GM19238 (cell line): ENCODE data around the gene IL1RN.

Experiments
- DNase-seq: peaks from one replicate; pipeline ENCODE4 v3.0.0; 2011; ENCODE audit warnings: low spot score; ENCODE audit not compliant: insufficient read length

IL1RN gene

DNA sequence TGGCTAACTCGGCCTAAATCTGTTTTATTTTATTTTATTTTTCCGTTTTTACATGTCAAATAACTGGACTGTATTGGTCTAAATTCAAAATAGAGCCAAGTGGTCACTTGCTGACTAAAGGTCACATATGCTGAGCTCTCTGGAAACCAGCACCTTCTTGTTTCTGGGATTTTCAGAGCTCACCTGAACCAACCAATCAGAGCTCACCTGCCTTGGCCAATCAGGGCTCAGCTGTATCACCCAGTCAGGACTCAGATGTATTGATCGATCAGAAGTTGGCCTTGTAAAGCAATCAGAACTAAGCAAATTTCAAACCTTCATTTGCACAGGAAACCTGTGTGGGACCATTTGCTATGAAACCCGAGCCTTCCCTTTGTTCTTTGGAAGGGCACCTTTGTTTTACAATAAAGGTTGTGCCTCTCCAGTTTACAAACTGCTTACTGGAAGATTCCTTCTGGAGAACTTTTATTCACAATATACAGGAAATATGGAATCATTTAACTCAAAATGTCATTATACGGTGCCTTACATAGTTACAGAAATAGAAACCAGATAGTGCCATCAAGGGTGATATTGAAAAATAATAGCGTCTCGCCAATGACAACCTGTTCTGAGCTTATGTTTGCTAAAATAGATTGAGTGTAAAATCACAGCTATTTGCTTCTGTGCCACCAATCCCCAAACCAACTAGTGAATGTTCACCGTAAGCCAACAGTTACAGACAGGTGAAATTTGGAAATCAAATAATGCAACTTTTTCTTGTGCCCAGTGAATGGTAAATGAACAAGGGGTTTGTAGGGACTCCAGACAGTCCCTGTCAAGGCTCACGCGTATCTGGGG lies 29.1 kb downstream of the IL1RN start:
- DNase-seq = no peak

DNA sequence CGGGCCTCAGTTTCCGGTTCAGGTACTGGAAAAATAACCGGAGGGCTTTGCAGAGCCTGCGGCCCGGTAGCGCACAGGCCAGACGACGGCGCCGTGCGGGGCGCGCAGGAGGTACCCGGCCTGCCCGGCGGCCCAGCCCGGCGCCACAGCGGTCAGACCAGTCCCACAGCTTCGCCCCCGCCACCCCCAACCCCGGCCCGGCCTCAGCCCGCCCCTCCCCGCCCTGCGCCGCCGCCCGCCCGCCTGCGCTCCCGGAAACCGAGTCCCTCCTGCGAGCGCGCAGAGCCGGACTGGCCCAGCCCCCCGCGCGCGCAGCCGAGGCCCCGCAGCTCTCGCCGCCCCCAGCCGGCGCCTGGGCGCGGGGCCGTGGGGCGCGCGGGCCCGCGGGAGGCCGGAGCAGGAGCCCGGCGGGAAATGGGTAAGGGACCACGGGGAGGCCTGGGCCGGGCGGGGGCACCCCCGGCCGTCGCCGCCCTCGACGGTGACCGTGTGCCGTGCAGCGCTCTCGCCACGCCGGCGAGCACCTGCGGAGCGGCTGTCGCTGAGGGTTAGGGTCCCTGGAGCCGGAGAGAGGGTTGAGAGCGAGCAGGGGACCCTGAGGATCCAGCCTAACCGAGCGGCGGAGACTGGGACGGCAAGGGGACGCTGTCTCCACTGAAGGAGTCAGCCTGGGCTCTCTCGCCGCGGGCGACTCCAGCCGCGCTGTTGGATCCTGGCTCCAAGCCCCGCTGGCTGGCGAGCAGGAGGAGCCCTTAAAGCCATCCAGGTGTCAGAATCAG lies 29.9 kb downstream of the IL1RN start:
- DNase-seq = no peak

DNA sequence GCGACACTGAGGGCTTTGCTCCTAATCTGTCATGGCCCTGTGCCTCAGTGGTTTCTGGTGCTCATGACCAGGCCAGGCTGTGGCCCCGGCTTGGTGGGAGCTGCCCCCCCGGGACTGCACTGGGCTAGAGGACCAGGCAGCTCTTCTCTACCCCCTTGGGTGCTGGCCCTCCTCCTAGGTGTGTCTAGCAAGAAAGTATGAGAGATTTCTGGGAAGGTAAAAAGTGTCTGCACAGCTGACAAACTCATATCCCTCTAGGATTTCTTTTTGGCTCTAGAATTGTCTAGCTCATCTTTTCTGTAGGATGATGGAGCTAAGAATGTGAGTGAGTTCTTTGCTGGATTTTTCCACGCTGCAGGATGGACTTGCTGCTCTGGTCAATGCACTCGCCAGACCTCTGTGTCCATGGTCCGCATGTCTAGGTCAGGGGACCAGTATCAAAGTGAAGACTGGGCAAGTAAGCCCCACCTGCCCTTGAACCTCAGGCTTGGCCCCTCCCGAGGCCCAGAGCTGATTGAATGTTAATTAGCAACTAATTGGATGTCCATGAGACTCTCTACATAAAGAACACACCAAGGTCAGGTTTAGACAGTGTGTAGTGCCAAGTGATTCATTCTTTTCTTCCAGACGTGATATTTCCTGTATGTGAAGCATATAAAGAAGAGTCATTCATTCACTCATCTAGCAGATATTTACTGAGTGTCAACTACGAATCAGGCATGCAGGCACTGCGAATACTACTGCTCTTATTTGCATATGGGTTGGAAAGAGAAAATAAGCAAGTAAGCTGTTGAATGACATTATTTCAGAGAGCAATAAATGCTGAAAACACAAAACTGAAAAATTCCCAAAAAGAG lies 30.7 kb downstream of the IL1RN start:
- DNase-seq = no peak

DNA sequence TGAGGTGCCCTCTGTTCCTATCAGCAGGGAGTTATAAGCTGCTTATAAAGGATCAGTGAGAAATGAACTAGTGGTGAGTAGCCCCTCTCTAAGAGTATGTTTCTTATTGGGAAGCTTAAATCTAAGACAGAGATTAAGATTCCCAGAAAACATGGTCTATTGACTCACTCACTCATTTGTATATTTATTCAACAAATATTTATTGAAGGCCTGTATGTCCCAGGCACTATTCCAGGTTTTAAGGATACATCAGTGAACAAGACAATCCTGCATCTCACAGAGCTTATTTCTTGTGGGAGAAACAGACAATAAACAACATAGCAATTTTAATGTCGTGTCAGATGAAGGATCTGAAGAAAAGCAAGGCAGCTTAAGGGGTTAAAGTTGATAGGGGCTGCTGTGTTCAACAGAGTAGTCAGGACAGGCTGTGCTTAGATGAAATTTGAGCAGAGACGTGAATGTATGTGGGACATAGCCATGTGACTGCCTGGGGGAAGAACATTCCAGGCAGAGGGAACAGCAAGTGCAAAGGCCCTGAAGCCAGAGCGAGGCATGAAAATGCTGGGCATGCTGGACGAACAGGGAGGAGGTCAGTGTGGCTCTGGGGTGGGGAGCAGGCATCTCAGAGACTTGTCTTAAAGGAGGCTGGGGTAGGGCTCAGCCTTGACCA lies 31.6 kb downstream of the IL1RN start:
- no peak for DNase-seq

DNA sequence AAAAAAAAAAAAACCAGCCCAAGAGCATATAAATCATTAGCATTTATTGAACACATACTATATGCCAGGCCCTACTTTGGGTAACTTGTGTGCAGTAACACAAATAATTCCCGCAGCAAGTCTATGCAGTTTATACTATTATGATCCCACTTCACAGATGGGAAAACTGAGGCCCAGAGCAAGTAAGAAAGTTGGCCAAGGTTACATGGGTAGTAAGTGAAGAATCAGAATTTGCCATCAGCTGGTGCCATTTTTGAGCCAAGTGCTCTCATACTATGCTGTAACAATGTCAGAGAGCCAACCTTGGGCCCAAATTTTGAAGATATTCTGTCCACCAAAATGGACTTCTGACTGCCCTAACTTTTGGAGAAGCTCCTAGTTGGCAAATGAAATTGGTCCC lies 32.9 kb downstream of the IL1RN start:
- no peak for DNase-seq

DNA sequence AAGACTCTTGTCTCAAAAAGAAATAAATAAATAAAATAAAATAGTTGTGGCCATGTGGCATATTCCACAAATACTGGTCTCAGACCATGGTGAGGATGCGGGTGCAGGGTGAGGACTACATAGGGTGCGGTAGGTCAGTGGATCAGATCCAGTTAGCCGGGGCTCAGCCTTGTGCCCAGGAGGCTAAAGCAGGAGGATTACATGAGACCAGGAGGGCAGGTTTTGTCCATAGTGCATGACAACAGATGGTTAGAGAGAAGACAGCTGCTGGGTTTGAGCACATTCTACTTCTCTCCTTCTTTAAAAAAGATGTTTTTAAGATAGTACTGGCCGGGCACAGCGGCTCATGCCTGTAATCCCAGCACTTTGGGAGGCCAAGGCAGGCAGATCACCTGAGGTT lies 33.6 kb downstream of the IL1RN start:
- DNase-seq = no peak

DNA sequence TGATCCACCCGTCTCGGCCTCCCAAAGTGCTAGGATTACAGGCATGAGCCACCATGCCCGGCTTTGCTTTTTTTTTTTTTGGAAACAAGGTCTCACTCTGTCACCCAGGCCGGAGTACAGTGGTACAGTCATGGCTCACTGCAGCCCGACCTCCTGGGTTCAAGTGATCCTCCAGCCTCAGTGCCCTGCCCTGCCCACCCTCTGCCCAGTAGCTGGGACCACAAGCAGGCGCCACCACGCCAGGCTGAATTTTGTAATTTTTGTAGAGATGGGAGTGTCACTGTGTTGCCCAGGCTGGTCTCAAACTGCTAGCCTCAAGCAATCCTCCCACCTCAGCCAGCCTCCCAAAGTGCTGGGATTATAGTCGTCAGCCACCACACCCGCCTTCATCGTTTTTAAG lies 34.8 kb downstream of the IL1RN start:
- no peak for DNase-seq

DNA sequence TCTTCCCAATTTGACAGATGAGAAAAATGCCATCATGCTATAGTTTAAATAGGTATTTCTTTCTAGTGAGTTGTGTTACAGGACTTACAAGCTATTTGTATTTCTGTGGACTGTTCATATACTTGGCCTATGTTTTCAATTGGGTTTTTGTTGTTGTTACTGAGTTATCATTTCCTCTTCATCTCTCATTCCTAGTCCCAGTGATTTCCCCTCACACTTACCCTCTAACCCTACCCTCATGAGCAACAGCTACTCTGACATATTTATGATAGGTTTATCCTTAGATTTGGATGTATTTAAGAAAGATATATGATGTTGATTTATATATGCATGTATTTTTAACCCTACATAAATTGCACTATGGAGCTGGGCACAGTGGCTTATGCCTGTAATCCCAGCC lies 35.5 kb downstream of the IL1RN start:
- DNase-seq = no peak

DNA sequence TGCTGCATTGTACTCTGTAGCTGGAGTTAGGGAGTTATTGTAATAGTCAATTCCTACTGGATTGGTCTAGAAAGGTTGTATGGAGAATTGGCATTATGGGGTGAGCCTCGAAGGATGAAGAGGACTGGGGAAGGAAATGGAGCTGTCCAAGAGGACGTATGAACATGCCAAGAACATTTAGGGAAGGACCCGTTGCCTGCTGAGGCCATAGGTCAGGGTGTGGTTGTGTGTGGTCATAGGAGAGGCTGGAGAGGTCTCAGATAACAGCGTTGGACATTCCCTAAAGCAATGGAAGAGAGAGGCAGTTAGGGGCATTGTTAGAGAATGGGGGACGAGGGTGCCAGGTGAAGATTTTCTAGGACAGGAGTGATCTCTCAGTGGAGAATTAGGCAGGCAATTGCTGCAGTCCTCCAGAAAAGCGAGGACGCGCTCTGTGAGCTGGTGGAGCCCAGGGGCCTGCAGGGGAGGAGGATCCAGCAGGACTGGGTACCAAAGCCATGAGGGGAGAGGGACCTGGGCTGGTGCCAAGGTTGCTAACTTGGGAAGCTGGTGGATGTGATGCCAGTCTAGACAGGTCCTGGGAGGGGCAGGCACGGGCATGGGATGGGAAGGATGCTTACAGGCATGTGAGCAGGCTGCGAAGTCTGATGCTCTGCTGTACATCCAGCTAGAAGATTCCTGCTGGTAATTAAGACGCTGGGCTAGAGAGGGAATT lies 37.0 kb downstream of the IL1RN start:
- DNase-seq = no peak

DNA sequence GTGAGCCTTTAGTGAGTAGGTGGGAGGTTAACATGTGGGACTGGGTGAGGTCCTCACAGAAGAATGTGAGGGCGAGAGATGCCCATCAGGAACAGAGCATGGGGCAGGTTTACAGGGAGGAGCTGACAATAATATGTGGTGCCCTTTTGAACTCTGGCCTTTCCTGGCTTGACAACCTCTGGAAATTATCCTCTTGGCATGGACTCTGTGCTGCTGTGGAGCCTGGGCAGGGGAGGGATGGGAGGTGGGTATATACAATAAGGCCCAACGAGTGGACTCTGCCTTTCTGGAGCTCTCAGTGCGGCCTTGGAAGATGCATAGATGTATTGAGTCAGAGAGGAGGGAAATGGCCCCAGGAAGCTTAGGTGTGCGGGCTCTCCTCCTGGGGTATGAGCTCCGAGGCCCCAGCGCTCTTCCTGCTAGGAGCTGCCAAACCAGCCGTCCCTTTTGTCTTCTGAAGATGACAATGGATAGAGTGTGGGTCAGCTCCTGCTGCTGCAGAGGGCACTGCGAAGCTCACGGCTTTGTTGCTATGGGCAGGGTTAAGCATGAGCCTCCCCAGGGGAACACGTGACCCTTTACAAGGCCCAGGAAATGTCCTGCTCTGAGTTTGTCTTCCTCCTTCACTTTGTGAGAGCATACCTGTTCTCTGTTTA lies 37.7 kb downstream of the IL1RN start:
- DNase-seq = no peak

DNA sequence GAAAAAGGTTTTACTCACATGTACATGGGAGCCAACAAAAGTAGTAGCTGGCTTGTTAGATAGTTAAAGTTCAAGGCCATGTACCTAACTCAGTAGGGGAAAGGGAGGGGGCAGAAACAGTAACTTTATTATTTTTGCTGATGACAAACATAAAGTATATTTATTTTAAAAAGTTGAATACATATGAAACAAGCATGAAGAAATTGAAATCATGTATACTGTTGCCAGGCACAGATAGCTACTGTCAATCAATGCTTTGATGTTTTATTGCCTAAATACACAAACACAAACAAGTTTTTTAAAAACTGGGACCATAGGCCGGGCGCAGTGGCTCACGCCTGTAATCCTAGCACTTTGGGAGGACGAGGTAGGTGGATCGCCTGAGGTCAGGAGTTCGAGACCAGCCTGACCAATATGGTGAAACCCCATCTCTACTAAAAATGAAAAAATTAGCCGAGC lies 38.8 kb downstream of the IL1RN start:
- no peak for DNase-seq

DNA sequence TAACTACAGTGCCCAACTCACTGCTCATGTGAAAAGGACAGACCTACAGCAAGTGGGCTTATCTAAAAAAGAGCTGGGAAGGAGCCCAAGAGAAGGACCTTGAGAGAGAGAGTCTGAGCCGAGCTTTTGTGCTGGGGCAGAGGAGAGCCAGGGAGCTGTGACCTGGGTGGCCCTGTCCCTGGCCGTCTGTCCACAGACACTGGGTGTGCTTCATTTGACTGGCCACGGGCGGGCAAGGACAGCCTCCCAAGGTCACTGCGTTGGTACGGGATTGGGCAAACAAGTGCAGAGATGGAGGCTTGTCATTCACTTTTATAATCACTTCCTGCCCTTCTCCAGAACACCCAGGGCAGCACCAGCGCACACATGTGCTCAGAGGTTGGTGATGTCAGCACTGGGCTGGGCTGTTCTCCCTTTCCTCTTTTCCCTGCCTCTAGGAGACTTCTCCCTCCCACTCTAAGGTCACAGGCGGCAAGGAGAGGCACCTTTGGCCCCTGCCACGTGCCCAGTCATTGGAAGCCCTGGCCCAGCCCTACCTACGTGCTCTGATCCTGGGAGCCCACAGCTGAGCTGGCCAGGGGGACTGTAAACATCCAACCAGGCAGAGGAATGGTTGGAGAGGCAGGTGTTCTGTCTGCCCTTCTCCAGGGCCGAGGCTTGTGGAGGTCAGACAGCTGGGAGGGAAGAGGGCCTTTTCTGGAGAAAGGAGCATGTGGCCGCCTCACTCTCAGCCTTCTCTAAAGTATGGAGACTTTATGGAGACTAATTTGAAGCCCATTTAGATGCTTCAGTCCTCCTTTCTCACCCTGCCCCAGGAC lies 39.9 kb downstream of the IL1RN start:
- no peak for DNase-seq

DNA sequence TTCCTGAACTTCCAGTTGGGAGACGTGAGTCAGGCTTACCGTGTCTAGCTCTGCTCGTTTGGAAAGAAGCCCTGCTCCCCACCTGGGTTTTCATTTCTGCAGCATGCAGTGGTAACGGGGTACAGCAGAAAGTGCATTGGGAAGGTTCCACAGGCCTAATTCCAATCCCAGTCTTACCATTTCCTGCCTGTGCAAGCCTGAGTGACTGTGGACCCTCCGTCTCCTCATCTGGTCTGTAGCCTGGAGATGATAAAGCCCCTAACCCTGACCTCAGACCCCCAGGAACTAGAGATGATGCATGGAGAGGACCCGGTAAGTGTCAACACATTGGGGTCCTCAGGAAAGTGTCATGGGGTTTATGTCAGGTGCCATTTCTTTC lies 40.6 kb downstream of the IL1RN start:
- no peak for DNase-seq

DNA sequence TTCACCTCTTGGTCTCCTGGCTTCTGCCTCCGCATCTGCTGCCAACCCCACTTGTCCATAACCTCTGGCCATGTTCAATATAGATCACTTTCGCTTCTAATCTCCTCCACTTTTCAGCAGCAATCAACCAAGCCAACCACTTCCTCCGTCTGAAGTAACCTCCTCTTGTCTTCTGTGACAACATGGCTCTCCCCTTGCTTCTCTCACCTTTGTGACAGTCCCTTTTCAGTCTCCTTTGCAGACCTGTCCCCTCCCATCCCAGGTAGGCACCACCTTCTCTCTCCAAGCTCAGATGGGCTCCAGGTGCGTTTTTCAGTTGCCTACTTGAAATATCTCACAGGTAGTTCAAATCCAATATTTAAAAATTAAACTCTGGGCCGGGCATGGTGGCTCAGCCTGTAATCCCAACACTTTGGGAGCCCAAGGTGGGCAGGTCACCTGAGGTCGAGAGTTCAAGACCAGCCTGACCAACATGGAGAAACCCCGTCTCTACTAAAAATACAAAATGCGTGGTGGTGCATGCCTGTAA lies 41.7 kb downstream of the IL1RN start:
- no peak for DNase-seq

DNA sequence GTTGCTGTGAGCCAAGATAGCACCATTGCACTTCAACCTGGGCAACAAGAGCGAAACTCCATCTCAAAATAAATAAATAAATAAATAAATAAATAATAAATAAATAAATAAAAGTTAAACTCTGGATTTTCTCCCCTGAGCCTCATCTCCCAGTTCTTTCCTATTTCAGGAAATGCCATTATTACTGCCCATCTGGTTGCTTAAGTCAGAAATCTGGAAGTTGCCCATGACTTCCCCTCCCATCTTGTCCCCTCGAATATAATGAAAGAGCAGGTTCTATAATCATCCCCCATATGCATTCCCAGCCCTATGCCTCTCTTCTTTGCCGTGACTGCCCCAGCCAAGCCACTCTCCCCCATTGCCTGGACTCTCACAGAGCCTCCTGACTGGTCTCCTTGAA lies 42.2 kb downstream of the IL1RN start:
- no peak for DNase-seq

DNA sequence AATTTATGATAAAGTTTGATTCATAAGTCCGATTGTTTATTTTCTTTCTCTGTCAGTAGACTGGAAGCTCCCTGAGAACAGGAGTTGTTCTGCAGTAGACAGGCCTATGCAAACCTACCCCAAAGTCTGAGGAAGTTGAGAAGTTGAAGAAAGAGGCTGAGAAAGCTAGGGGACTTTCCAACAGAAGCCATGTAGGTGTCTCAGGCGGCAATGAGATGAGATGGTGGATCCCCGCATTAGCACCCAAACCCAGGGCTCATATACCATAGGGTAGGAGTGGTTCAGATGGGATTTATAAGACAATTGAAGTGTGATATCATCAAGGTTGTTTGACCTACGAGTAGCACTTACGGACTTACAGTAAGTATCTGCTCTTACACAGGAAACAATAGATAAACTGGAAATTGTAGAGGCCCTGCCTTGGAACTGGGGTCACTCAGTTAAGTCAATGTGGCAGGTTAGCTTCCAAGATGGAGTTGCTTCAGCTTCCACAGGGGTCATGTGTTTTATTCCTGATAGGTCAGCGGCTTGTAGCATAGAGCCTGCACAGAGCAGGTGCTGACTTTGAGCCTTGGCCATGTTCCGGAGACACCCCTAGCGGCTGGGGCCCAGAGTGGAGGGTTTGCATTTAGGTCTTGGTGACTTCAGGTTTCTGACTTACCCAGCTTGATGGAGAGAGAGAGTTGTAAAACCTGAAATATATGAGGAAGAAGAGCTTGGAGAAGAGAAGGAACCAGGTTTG lies 44.1 kb downstream of the IL1RN start:
- no peak for DNase-seq

DNA sequence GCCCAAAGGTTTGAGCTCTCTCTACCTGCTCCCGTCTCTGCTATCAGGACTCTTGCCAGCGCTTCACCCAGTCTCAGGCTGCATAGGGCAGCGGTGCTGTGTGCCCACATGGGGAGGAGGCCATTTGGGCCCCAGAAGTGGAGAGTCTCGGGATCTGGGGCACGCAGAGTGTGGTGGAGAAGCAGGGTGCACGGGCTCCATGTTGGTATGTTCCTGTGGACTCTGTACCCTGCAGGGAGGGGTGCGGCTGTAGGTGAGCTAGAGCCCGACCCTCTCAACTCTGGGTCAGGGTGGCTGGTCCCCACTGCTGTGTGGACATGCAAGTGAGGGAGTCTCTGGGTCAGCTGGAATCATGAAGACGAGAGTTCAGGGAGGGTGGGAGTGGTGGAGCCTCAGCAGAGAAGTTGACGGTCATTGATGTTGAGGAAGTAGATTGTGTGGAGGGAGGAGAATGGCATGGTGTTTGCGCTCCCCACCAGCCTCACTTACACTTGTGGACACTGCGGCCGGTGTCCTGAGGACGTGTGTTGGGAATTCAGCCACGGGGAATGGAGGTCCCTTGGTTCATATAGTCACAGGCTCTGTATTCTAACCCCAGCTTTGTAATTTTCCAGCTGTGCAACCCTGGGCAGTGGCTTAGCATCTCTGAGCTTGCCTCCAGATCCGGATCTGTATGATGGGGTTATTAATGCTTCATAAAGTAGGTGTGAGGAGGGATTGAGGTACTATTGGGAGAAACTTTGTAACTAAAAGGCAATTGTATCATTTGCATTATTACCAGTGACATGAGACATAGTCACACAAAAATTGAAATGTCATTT lies 45.5 kb downstream of the IL1RN start:
- no peak for DNase-seq
